Gastrocnemius medialis (tissue), 4 donors: ENCODE measurements around the gene HCN1. TPM values are rescaled to one million over a fixed set of nuclear protein-coding genes. Genes with fewer than 3 reads are reported as not detected.
A peak's percentile ranks its signal among the peaks of the same experiment; 100 is the strongest.

Experiments
- ATAC-seq, 2 donors: fragments of 150-250 bp; one replicate each; pipeline ENCODE4 v1.9.1; 2016
- DNase-seq, 2 donors: peaks; one replicate each; pipeline ENCODE4 v3.0.0-alpha.2; 2019
- H3K27ac ChIP-seq, 4 donors: fragments of 200-600 bp; sonication (generic); 1 replicate in 1 of 4; 2 replicates in 3 of 4; pipeline ENCODE4 v1.5.1; 2016 to 2018; ENCODE audit warnings: mild to moderate bottlenecking in 2 of 4, moderate library complexity in 1 of 4
- H3K27me3 ChIP-seq, 3 donors: fragments of 200-600 bp; sonication (generic) in 2 of 3; 1 replicate in 1 of 3; 2 replicates in 2 of 3; pipeline versions ENCODE4 v1.5.1 to v1.6.0; 2016 to 2019; ENCODE audit warnings: mild to moderate bottlenecking in 1 of 3, moderate library complexity in 1 of 3
- H3K36me3 ChIP-seq, 2 donors: fragments of 200-600 bp; sonication (generic) in 1 of 2; one replicate each; pipeline ENCODE4 v1.5.1; 2017 to 2018
- H3K4me1 ChIP-seq, 2 donors: fragments of 200-600 bp; sonication (generic) in 1 of 2; one replicate each; pipeline ENCODE4 v1.5.1; 2016 to 2017; ENCODE audit warnings: mild to moderate bottlenecking in 2 of 2
- H3K4me3 ChIP-seq, 4 donors: fragments of 200-600 bp; sonication (generic) in 3 of 4; 1 replicate in 1 of 4; 2 replicates in 3 of 4; pipeline ENCODE4 v1.5.1; 2016 to 2019; ENCODE audit warnings: mild to moderate bottlenecking in 2 of 4
- H3K9me3 ChIP-seq, 3 donors: fragments of 200-600 bp; sonication (generic) in 2 of 3; 1 replicate in 1 of 3; 2 replicates in 2 of 3; pipeline ENCODE4 v1.5.1; 2016 to 2019
- POLR2A ChIP-seq, 2 donors: fragments of 450-650 bp; IDR thresholded peaks; one replicate each; pipeline ENCODE4 v1.6.1; 2017; ENCODE audit warnings: antibody characterized with exemption in 2 of 2, mild to moderate bottlenecking in 2 of 2, moderate library complexity in 2 of 2
- in situ Hi-C, 4 donors: fragments of 200-750 bp; cut with MboI; loops; one replicate each; pipeline versions ENCODE4 v1.15.0 to v1.8.0; 2017; ENCODE audit warnings: low sequenced_read_pairs in 4 of 4
- intact Hi-C: fragments of 100-400 bp; cut with DNase I; formaldehyde crosslinking; loops from one replicate; pipeline ENCODE4 v1.15.1; 2023; ENCODE audit warnings: low total_unique reads
- total RNA-seq, 4 donors: library from RNA; depleted of rRNA; stranded (reverse); fragments of >200 nt; gene quantifications; one replicate each; pipeline versions ENCODE4 v1.1.0 to v1.2.3, GENCODE V29; 2016
- TF ChIP-seq, protein P1 (sequence below), 5 experiments: fragments of 450-650 bp in 3 of 5; fragments of 200-600 bp in 2 of 5; sonication (generic) in 2 of 5; IDR thresholded peaks in 4 of 5; conservative IDR thresholded peaks in 1 of 5; 1 replicate in 4 of 5; 2 replicates in 1 of 5; pipeline ENCODE4 v1.5.1; 2016 to 2019; ENCODE audit warnings: antibody characterized with exemption in 5 of 5, mild to moderate bottlenecking in 3 of 5, moderate library complexity in 3 of 5

The HCN1 gene
- total RNA-seq, 4 donors from 2014 or later: 0.02 to 0.47 (median 0.20) TPM

DNA sequence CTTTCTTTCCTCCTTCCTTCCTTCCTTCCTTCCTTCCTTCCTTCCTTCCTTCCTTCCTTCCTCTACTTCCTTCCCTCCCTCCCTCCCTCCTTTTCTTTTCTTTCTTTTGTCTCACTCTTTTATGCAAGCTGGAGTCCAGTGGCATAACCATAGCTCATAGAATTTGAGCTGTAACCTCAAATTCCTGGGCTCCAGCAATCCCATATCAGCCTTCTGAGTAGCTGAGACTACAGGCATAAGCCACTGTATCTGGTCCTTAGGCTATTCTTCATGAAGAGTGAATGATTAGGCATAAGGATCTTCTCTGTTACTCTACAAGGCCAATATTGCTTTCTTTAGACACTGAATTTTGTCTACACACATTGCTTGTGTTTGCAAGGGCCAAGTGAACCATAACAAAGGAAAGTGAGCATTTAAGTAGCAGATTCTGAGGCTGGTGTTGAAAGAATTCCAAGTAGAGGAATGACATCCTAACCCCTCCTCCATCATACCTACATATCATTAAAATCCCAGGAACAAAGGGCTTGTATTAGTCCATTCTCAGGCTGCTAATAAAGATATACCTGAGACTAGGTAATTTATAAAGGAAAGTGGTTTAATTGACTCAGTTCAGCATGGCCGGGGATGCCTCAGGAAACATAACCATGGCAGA, 293.2 kb downstream of the HCN1 start:
- H3K36me3 ChIP-seq: no peaks in the 10 kb centered on the region
- H3K27me3 ChIP-seq: no peaks in the 10 kb centered on the region
- DNase-seq (no peak), ATAC-seq (no peak)
- intact Hi-C loops (no loop called here), in situ Hi-C loops (no loop called here)
- H3K9me3 ChIP-seq: no peaks in the 10 kb centered on the region
- no peak overlapping the region for H3K4me3 ChIP-seq
- TF ChIP-seq POLR2A (IDR thresholded peaks at IDR 0.05): no peak
- TF ChIP-seq, protein P1, sequence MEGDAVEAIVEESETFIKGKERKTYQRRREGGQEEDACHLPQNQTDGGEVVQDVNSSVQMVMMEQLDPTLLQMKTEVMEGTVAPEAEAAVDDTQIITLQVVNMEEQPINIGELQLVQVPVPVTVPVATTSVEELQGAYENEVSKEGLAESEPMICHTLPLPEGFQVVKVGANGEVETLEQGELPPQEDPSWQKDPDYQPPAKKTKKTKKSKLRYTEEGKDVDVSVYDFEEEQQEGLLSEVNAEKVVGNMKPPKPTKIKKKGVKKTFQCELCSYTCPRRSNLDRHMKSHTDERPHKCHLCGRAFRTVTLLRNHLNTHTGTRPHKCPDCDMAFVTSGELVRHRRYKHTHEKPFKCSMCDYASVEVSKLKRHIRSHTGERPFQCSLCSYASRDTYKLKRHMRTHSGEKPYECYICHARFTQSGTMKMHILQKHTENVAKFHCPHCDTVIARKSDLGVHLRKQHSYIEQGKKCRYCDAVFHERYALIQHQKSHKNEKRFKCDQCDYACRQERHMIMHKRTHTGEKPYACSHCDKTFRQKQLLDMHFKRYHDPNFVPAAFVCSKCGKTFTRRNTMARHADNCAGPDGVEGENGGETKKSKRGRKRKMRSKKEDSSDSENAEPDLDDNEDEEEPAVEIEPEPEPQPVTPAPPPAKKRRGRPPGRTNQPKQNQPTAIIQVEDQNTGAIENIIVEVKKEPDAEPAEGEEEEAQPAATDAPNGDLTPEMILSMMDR (IDR thresholded peaks at IDR 0.05 in 4 of 5, conservative IDR thresholded peaks at IDR 0.05 in 1 of 5): no peak
- no peaks in the 10 kb centered on the region for H3K4me1 ChIP-seq
- no peak overlapping the region for H3K27ac ChIP-seq

DNA sequence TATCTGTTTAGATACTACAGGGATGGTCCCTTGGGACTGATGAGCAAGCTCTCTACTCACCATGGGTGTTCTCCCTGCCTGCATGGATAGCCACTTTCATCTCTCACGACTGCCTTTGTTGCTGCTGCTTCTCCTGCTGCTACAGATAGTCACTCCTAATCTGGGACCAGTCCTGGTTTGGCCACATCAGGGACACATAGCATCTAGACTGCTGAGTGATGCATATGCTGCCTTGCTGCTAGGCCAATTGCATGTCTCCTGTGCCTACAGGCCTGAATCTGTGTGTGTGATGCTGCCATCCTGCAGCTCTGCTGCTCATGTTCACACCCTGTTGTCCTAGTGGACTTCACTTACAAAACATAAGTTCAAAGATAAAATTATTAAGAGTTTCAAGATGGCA, 297.1 kb downstream of the HCN1 start:
- H3K4me1 ChIP-seq: no peaks in the 10 kb centered on the region
- intact Hi-C loops: no loop called here
- ATAC-seq (no peak), DNase-seq (no peak)
- no peak for TF ChIP-seq POLR2A (IDR thresholded peaks at IDR 0.05)
- TF ChIP-seq, protein P1 (IDR thresholded peaks at IDR 0.05 in 4 of 5, conservative IDR thresholded peaks at IDR 0.05 in 1 of 5): no peak
- no peaks in the 10 kb centered on the region for H3K36me3 ChIP-seq
- no peaks in the 10 kb centered on the region for H3K27me3 ChIP-seq
- H3K4me3 ChIP-seq: no peak overlapping the region
- in situ Hi-C loops: no loop called here
- no peak overlapping the region for H3K27ac ChIP-seq
- H3K9me3 ChIP-seq: no peaks in the 10 kb centered on the region

DNA sequence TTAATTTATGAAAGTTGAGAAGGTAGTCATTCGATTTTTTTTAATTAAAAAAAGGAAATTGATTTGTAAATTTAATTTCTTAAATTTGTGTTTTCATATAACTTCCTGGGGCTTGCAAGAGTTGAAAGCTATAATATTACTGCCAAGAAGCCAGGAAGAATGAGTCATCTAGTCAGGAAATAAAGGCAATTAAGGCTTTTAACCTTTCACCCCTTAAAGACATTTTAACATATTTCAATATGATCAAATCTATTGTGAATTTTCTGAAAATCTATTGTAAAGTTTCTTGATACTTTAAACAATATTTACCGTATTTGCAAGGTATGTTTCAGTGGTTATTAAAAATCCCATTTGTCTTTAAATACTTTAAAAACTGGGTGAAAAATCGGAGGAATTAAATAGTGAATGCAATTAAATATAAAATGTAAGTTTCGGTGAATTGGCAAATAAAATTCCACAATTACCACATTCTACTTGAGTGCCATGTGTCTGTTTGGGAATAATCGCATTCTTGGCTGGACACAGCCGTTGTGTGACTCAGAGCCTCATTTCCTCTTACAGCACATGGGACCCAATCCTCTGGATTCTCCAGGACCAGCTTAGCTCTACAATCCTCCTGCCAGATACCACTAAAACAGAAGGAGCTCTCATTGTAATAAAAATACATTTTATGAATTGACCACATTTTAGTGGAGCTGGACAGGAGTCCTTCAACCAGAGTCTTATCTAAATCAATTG, 310.7 kb downstream of the HCN1 start:
- no peak overlapping the region for H3K27ac ChIP-seq
- no peaks in the 10 kb centered on the region for H3K27me3 ChIP-seq
- H3K36me3 ChIP-seq: no peaks in the 10 kb centered on the region
- intact Hi-C loops (no loop called here), in situ Hi-C loops (no loop called here)
- TF ChIP-seq POLR2A (IDR thresholded peaks at IDR 0.05): no peak
- TF ChIP-seq, protein P1 (IDR thresholded peaks at IDR 0.05 in 4 of 5, conservative IDR thresholded peaks at IDR 0.05 in 1 of 5): no peak
- H3K9me3 ChIP-seq: no peaks in the 10 kb centered on the region
- ATAC-seq: peak in 1 of 2 donors; percentile 45
- H3K4me3 ChIP-seq: no peak overlapping the region
- peaks cover 0 to 6% of the 10 kb centered on the region in 2 donors for H3K4me1 ChIP-seq
- peak in 1 of 2 donors; percentile 11 for DNase-seq

DNA sequence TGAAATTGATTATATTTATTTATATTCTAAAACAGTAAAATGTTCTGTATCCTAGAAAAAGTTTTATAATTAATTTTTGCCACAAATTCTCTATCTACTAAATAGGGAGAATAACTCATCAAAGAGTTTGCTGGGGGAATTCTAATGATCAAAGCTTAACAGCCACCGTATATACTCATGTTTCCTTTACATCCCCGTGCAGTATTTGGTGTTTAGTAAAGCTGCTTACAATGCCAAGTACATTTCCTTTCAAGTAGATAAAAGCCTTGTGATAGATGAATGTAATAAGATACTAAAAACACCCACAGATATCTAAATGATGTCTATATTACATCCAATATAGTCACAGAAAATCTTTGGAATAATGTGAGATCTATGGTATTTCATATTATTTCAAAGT, 312.2 kb downstream of the HCN1 start:
- Histone ChIP-seq H3K36me3 (no peaks in the 10 kb centered on the region), H3K27me3 (no peaks in the 10 kb centered on the region), H3K4me3 (no peak overlapping the region), H3K9me3 (no peaks in the 10 kb centered on the region), H3K4me1 (peaks cover 0 to 6% of the 10 kb centered on the region in 2 donors), H3K27ac (no peak overlapping the region)
- ATAC-seq (no peak), DNase-seq (no peak)
- no peak for TF ChIP-seq POLR2A (IDR thresholded peaks at IDR 0.05)
- TF ChIP-seq, protein P1 (IDR thresholded peaks at IDR 0.05 in 4 of 5, conservative IDR thresholded peaks at IDR 0.05 in 1 of 5): no peak
- in situ Hi-C loops: no loop called here
- intact Hi-C loops: no loop called here
